GM21447 (cell line): Measurements from ENCODE around the gene TMEM192.
A peak's percentile ranks its signal among the peaks of the same experiment; 100 is the strongest.
"Not testable (repeated sequence)": the region's sequence is repeated elsewhere in the genome, so short reads cannot be mapped to it uniquely, and the experiment has no call there.

Experiments used
- ATAC-seq: cut with Tn5 transposase; IDR thresholded peaks from one replicate; pipeline ENCODE4 v1.9.1; 2021; ENCODE audit not compliant: unreplicated experiment

Gene TMEM192

DNA sequence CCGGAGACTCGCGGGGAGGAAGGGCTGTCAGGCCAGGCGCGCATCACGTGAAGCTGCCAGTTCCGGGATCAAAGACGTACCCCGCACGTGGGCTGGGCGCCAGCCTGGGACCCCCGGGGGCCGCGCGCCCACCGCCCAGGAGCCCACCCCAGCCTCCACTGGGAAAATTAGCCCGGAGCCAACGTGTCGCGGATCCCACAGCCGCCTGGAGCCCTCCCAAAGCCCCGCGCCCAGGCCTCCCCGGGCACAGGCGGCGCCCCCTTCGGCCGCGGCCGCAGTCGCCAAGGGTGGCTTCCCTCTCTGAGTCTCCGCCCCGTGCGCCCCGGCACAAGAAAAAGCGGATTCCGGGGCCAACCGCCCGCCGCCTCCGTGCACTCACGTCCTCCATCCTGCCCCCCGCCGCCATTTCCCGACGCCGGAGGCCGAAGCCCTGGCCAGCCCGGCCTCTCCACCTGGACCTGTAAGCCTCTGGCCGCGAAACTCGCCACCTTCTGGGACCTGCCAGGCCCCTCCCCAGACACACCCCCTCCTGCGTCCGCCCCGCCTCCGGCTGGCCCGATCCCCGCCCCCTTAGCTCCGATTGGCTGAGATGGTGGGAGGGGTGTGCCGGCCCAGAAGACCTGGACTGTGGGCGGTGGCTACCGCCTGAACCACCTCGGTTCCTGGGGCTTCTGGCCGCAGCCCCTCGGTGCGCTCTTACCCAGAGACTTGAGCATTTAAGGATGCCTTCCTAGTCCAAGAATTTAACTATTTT lies at the start of gene TMEM192:
Gene TMEM192, minus strand, starts transcription at position 493 of the 754 bp plus-strand sequence. Its CDS starts 87 bp downstream, at position 406.
- ATAC-seq = peak; percentile 97

DNA sequence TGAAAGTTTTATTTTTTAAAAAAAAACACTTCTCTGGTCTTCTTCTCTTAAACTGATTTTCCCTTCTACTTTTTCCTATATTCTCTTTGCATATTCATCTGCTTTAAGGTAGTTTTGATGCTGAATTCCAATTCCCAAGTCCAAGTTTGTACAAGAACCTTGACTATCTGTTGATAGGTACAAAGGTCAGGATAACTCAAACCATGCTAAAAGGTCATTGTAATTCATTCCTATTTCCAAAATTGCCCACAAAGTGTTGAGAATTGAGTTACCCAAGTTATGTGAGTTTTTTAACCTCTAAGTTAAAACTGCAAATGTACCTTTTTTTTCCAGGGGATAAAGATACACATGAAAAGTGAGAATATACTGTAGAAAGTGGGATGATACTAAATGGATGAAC lies 46.1 kb upstream of the TMEM192 start:
- no peak for ATAC-seq

DNA sequence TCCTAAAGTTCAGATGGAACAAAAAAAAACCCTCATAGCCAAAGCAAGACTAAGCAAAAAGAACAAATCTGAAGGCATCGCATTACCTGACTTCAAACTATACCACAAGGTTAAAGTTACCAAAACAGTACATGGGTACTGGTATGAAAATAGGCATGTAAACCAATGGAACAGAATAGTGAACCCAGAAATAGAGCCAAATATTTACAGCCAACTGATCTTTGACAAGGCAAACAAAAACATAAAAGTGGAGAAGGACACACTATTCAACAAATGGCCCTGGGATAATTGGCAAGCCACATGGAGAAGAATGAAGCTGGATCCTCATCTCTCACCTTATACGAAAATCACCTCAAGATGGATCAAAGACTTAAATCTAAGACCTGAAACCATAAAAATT lies 44.2 kb upstream of the TMEM192 start:
- no peak for ATAC-seq

DNA sequence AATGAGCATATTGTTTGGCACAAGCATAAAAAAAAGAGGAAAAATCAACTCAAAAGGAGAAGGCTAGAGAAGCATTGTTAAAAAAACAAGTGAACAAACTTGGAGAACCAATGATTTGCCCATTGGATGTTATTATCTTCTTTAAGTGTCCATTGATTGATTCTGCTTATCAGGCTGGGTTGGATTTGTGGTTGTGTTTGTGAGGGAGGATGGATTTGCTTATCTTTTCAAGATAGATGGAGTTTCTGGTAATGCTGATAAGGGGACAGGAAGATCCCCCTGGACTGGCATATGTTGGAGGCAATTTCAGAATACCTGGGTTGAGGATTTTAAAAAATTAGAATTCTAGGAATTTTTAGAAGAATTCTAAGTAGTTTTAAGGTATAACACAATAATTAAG lies 41.8 kb upstream of the TMEM192 start:
- ATAC-seq = no peak

DNA sequence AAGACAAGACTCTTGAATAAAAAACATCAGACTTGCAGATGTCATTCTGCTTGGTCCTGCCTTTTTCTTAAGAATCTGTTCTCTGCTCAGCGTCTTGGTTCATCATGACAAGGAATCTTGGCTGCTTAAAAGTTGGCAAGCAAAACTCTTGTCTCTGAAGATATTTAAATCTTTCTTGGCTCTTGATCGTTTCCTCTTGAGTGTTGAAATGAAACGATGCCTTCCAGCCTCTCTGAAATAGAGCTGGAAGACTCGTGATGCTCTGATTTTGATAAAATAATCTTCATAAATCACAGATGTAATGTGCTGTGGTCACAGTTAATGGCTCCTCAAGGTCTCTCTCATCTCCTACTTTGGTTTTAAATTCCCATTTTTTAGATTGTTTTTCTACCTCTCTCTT lies 39.9 kb upstream of the TMEM192 start:
- no peak for ATAC-seq

DNA sequence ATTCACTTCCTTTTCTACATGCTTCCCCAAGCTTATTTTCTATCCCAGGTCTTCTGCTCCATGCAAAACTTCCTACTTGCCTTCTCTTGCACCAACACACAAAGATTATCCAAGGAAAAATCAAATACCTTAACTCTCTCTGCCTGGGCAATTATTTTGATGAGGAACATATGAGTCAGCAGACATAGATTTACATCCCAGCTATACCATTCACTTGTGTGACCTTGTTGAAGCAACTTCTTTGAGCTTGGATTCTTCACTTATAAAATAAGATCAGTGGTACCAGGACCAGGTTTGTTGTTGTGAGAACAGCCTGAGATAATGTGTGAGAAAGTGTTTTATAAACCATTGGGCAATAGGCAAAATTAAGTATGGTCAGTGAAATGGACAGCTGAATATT lies 39.1 kb upstream of the TMEM192 start:
- ATAC-seq = no peak

DNA sequence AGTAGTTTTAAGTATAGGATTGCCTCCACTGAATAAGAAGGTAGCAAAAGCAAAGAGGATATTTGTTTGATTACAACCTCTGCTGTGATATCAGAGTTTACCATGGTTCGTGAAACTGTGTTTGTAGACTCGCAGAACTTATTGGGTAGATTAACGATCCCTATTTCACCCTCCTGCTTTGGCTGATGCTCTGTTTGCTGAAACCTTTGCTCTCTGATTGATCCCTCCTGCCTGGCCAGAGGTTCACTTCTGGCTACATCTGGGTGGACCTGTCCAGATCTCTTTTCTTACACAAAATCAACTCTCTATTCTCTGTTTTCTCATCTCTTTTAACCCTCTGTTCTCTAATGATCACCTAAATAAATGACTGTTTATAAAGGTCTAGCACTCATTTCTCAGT lies 37.9 kb upstream of the TMEM192 start:
- ATAC-seq = no peak

DNA sequence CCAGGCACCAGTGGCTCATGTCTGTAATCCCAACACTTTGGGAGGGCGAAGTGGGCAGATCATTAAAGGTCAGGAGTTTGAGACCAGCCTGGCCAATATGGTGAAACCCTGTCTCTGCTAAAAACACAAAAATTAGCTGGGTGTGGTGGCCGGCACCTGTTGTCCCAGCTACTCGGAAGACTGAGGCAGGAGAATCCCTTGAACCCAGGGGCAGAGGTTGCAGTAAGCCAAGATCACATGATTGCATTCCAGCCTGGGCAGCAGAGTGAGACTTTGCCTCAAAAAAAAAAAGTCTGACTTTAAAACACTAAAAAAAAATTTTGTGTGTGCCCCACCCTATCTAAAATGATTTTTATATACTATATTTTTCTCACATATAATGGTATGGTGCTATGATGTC lies 26.2 kb upstream of the TMEM192 start:
- ATAC-seq = no peak

DNA sequence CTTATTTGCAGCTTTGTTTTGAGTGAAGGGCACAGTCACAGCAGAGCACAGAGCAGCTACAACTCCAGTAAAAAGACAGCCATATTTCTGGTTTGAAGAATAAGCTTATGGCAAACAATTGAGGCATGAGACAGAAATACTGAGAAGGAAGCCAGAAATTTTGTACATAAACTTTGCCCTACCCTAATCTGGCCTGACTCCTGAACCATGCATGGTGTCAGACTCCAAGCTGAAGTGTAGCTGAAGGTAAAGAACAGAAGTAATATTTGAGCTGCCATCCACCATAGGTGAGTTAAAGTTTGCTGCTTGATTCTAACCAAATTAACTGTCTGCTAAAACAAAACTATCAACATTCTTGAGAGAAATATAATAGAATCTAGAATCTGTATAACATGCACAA lies 24.5 kb upstream of the TMEM192 start:
- ATAC-seq = no peak

DNA sequence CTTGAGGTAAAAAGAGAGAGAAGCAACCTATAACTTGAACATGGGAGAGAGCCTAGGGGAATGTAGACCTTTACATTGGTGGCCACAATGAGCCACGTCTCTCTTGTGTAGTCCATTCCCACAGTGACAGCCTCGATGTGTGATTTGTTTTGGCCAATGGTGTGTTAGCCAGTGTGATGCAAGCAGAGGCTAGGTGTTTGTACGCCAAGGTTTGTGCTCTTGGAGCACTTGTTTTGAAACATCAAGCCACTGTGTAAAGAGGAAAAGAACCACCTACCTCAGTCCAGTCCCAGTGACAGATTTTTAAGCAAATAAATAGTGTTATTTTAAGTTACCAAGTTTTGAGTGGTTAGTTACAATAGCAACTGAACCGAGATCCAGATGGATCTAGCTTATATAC lies 23.9 kb upstream of the TMEM192 start:
- ATAC-seq = no peak

DNA sequence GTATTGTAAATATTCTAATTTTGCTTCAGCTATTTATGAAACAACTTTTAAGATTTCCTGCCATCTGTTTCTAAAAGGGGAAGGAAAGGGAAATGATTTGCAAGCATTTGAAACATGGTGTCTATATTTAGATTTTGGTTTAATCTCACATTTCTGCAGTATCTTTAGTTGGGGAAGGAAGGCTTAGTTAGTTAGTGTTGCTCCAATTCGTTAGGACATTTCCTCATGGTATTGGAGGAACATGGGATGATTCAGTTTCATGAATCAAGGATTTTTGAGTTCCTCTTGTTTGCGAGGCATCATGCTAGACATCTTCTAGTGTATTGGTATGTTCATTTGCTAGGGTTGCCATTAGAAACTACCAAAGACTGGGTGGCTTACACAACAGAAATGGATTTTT lies 20.5 kb upstream of the TMEM192 start:
- ATAC-seq = no peak

DNA sequence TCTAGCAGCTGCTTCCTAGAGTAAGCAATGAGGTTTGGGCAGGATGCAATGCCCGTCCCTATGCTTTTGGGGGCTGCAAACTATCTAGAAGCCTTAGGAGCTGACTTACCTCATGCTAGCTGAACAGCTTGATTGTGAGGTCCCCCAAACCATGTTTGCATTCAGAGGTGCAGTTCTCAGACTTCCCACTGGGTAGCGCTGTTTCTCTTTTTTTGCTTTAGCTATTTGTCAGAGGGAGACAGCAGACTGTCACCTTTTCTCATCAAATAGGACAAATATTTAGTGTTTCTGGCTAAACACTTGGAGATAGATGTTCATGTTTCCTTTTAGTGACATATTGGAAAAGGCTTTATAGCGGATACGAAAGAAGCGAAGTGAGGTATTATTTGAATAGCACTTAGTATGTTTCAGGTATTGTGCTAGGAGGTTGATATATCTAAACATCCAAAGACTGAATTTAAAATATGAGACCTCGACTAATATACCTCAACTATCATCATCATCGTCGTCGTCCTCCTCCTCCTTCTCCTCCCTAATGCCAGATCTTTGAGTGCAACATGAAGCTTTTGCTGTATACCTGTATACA lies 18.7 kb upstream of the TMEM192 start:
- ATAC-seq = peak; percentile 79

DNA sequence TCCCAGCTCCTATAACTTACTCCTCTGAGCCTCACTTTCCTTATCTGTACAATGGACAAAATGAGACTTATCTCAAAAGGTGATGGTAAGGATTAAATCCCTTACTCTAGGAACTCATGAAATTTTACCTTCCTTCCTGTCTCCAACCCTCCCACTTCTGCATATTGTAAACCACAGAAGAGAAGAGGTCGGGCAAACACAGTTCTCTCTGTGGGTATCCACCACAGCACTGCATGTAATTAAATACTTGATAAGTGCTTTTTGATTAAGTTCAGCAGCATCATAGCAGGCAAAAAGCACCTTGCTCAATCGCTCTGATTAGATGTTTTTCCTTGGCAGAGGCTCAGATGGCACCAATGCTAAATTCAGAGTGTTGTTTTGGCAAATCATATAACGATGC lies 17.3 kb upstream of the TMEM192 start:
- ATAC-seq = no peak

DNA sequence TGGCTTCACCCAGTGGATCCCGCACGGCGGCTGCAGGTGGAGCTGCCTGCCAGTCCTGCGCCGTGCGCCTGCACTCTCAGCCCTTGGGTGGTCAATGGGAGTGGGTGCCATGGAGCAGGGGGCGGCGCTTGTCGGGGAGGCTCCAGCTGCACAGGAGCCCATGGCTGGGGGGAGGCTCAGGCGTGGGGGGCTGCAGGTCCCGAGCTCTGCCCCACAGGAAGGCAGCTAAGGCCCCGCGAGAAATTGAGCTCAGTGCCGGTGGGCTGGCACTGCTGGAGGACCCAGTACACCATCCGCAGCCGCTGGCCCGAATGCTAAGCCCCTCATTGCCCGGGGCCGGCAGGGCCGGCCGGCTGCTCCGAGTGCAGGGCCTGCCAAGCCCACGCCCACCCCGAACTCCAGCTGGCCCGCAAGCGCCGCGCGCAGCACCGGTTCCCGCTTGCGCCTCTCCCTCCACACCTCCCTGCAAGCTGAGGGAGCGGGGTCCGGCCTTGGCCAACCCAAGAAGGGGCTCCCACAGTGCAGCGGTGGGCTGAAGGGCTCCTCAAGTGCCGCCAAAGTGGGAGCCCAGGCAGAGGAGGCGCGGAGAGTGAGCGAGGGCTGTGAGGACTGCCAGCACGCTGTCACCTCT lies 13.3 kb upstream of the TMEM192 start:
- not testable (repeated sequence) for ATAC-seq

DNA sequence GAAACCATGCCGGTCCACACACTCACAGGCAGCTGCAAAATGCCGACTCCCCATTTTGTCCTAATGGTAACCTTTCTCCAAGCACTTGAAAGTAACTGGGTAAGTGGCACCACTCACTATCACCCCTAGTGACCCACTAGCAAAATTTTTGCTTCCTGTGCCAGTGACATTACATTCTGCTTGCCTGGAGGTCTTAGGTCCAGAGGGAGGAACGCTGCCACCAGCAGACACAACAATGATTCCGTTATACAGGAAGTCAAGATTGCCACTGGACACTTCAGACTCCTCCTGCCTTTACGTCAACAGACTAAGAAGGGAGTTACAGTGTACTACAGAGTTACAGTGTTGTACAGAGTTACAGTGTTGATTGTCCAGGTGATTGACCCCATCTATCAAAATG lies 11.8 kb upstream of the TMEM192 start:
- no peak for ATAC-seq

DNA sequence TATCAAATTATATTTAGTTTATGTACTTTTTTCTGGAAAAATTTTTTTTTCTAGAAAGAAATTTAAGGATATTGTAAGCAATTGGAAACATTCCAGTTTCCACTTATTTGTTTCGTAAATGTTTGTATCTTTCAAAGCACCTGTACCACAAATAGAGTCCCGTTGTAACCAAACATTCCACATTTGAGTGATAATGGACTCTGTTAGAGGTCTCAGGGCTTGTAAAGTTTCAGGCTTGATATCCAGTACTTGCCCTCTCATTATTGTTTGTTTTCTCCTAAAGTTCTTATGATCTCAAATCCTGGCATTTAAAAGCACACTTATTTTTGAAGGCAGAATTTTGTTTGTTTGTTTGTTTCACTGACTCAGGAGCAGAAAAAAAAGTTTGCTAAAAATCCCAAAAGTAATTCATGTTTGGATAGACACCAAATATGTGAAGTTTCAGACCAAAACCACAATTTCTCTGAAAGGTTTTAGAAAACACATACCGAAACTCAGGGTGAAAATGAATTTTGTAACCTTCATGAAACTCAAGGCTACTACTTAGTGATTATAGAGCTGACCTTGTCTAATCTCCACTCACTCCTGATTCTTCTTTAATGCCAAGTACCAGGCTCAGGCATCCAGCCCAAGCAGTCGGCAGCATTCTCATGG lies 5.7 kb upstream of the TMEM192 start:
- ATAC-seq = peak; percentile 89

DNA sequence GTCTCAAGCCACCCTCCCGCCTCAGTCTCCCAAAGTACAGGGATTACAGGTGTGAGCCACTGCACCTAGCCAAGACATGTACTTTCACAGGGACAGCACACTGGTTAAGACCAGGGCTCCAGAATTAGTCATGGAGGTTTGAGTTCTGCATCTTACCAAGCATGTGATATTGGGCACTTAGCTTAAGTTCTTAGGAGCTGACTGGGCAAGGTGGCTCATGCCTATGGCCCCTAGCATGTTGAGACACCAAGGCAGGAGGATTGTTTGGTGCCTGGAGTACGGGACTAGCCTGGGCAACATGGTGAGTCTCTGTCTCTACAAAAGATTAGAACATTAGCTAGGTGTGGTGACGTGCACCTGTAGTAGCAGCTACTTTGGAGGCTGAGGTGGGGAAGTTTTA lies 2.6 kb upstream of the TMEM192 start:
- no peak for ATAC-seq

DNA sequence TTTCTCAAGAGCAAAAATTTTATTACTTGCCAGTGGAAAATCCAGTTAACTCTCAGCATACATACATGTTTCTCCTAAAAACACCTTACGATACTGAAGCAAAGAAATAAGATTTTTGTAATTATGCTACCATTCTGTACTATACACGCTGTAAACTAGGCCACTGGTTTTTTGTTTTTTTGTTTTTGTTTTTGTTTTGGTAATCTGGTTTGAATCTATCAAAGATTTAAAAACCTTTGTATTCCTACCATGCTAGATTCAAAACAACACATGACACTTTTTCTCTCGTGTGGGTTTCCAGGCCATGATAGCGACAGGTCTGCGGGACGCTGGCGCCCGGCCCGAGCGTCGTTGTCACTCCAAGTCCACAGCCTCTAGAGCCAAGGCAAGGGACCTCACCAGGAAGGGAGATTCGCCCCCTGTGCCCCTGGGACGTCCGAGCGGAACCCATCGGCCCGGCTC lies 723 bp downstream of the TMEM192 start:
- ATAC-seq = no peak

DNA sequence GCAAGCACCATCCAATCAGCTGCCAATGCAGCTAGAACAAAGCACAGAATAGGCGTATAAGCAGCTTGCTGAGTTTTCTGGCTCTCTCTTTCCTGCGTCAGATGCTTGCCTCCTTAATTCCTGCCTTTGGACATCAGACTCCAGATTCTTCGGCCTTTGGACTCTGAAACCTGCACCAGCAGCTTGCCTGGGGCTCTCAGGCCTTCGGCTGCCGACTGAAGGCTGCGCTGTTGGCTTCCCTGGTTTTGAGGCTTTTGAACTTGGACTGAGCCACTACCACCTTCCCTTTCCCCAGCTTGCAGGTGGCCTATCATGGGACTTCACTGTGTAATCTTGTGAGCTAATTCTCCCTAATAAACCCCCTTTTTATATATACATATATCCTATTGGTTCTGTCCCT lies 6.1 kb downstream of the TMEM192 start:
- no peak for ATAC-seq

DNA sequence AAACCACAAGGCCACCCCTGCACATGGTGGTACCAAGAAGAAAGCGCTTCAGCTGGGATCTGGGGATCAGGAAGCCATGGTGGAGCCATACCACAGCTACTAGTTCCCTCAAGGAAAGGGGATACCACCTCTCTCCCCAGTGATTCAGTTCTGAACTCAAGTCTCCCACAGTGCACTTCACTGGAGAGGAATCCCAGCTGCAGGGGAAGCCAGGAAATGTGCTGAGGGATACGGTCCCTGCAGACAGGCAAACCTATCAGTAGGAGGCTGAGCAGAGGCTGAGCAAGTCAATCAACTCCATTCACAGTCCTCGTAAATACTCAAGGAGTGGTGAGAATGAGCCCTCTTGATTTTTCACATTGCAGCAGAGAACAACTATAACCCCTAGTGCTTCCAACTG lies 11.0 kb downstream of the TMEM192 start:
- no peak for ATAC-seq

DNA sequence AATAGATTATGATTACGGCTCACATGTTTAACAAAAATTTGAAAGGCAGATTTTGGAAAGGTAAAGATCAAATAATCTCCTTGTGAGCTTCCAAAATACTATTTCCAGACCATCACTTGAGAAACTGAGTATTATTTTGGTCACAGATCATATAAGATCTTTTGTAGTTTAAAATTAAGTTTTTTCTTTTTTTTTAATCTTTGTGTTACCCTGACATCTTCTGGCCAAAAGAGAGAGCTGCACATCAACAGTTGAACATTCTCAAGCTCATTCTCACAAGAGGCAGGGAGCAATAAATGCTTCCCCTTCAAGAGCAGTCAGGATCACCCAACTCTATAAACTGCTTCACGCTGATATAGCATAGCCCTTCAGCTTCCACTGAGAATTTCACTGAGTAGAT lies 15.9 kb downstream of the TMEM192 start:
- no peak for ATAC-seq

DNA sequence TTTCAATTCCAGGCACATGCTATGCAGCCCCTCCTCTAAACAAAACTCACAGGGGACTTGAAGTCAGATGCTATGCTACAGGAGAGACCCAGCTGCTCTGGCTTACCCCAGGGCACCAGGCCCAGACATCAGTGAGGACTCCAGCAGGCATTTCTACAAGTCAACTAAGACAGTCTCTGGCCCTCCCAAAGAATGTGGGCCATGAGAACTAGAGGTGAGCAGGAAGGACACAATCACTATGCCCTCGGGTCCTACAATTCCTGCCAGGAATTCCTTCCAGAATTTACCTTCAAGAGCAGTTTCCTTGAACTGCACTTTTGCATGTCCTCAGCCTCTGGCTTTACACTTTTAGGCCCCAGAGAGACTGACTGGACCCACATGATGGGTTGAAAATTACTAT lies 17.4 kb downstream of the TMEM192 start:
- no peak for ATAC-seq
